HCT116 (cell line): Measurements from ENCODE around the gene LCNL1. TPM values are rescaled to one million over a fixed set of nuclear protein-coding genes. Genes with fewer than 3 reads are reported as not detected.

Experiments used
- ATAC-seq: fragments of 200-7000 bp; cut with Tn5 transposase; 2 replicates; pipeline ENCODE4 v1.9.1; 2020; ENCODE audit warnings: mild to moderate bottlenecking, moderate library complexity
- BruUV-seq: library from RNA; stranded (reverse); fragments of 400-500 nt; replicated peaks from 2 replicates; lab custom pipeline; 2021; lab: Mats Ljungman, UMichigan
- CTCF ChIA-PET: fragments of 300-600 bp; sonication (Branson Sonifier 250); formaldehyde crosslinking; loops from one replicate; lab custom pipeline; 2021; ENCODE audit warnings: antibody characterized with exemption; lab: Charles Lee
- POLR2A ChIA-PET: fragments of 300-600, 350-600 bp; sonication (Branson Sonifier 250); formaldehyde crosslinking; loops from one replicate; lab custom pipeline; 2021; ENCODE audit warnings: antibody characterized with exemption; lab: Charles Lee
- RAD21 ChIA-PET, 2 experiments: fragments of 300-600 bp; sonication (Branson Sonifier 250); formaldehyde crosslinking; loops; one replicate each; lab custom pipeline; 2023; ENCODE audit warnings: low total read pairs in 2 of 2; ENCODE audit not compliant: uncharacterized antibody in 2 of 2, unreplicated experiment in 2 of 2, low non-redundant PET in 1 of 2; lab: Charles Lee
- DNase-seq: peaks from one replicate; pipeline ENCODE4 v3.0.0-alpha.2; 2010; ENCODE audit warnings: low read depth, low spot score
- H2AFZ ChIP-seq: fragments of 200-600 bp; shearing (Covaris generic), sonication (generic); 2 replicates; pipeline ENCODE4 v1.6.1; 2017; ENCODE audit warnings: low read depth, mixed run types, mixed read lengths, antibody characterized with exemption, low read length; ENCODE audit not compliant: poor library complexity, severe bottlenecking
- H3K27ac ChIP-seq: 2 replicates; pipeline ENCODE4 v1.5.1; 2012; ENCODE audit warnings: low read depth, low read length
- H3K27me3 ChIP-seq: fragments of 200-600 bp; sonication (generic); 2 replicates; pipeline ENCODE4 v1.6.1; 2016; ENCODE audit warnings: mixed run types, low read length, mixed read lengths; ENCODE audit not compliant: insufficient read depth
- H3K36me3 ChIP-seq, 2 experiments: fragments of 200-500 bp in 1 of 2; fragments of 200-600 bp in 1 of 2; sonication (Bioruptor generic) in 1 of 2; sonication (generic) in 1 of 2; 2 replicates each; pipeline versions ENCODE4 v1.5.1 to v1.6.1; 2014 to 2016; ENCODE audit warnings: low read length in 2 of 2, inconsistent platforms in 1 of 2, mixed read lengths in 1 of 2, mixed run types in 1 of 2; ENCODE audit not compliant: insufficient read depth in 2 of 2, control insufficient read depth in 1 of 2
- H3K4me1 ChIP-seq, 2 experiments: fragments of 200-600 bp in 1 of 2; sonication (generic) in 1 of 2; 2 replicates each; pipeline versions ENCODE4 v1.5.1 to v1.6.1; 2012 to 2017; ENCODE audit warnings: low read length in 2 of 2, inconsistent platforms in 1 of 2, mild to moderate bottlenecking in 1 of 2, mixed read lengths in 1 of 2, mixed run types in 1 of 2, moderate library complexity in 1 of 2; ENCODE audit not compliant: insufficient read depth in 2 of 2, control insufficient read depth in 1 of 2
- H3K4me2 ChIP-seq: fragments of 200-600 bp; sonication (generic); 2 replicates; pipeline ENCODE4 v1.6.1; 2017; ENCODE audit warnings: mixed run types, low read length, mixed read lengths
- H3K4me3 ChIP-seq, 2 experiments: fragments of 200-600 bp in 1 of 2; sonication (generic) in 1 of 2; replicated peaks in 1 of 2; 2 replicates each; pipeline ENCODE4 v1.5.1; 2011 to 2016; ENCODE audit warnings: low read length in 2 of 2, control low read depth in 1 of 2, low read depth in 1 of 2, mild to moderate bottlenecking in 1 of 2, mixed read lengths in 1 of 2, mixed run types in 1 of 2
- H3K79me2 ChIP-seq: fragments of 200-600 bp; sonication (generic); 2 replicates; pipeline ENCODE4 v1.6.1; 2017; ENCODE audit warnings: mild to moderate bottlenecking, mixed run types, low read length, moderate library complexity, mixed read lengths; ENCODE audit not compliant: insufficient read depth
- H3K9ac ChIP-seq: fragments of 200-600 bp; sonication (generic); 2 replicates; pipeline ENCODE4 v1.6.1; 2016; ENCODE audit warnings: low read length, mixed read lengths
- H3K9me2 ChIP-seq: fragments of 200-600 bp; sonication (generic), shearing (Covaris generic); 2 replicates; pipeline ENCODE4 v1.6.1; 2017; ENCODE audit warnings: mixed run types, mild to moderate bottlenecking, moderate library complexity; ENCODE audit not compliant: insufficient read depth
- H3K9me3 ChIP-seq, 2 experiments: fragments of 200-500 bp in 1 of 2; fragments of 200-600 bp in 1 of 2; sonication (Bioruptor generic) in 1 of 2; sonication (generic) in 1 of 2; 2 replicates each; pipeline ENCODE4 v1.6.1; 2014 to 2017; ENCODE audit warnings: low read length in 2 of 2, mixed read lengths in 2 of 2, inconsistent platforms in 1 of 2, low read depth in 1 of 2, mild to moderate bottlenecking in 1 of 2, mixed run types in 1 of 2, moderate library complexity in 1 of 2; ENCODE audit not compliant: control insufficient read depth in 1 of 2, insufficient read depth in 1 of 2
- H4K20me1 ChIP-seq: fragments of 200-600 bp; sonication (generic), shearing (Covaris generic); 2 replicates; pipeline ENCODE4 v1.6.1; 2017; ENCODE audit warnings: mixed run types, mild to moderate bottlenecking, moderate library complexity; ENCODE audit not compliant: insufficient read depth
- TCF7L2 ChIP-seq: IDR thresholded peaks from 2 replicates; pipeline ENCODE4 v1.7.0; 2011; ENCODE audit warnings: borderline replicate concordance, inconsistent platforms; ENCODE audit not compliant: insufficient read depth, insufficient read length; ENCODE audit errors: extremely low read depth
- YY1 ChIP-seq: IDR thresholded peaks from 2 replicates; pipeline ENCODE4 v1.6.1; 2011; ENCODE audit warnings: low read length, low read depth, moderate library complexity, mild to moderate bottlenecking; ENCODE audit not compliant: insufficient replicate concordance; ENCODE audit errors: extremely low read depth
- ZFX ChIP-seq: fragments of 450-650 bp; IDR thresholded peaks from 2 replicates; pipeline ENCODE4 v1.6.1; 2017
- intact Hi-C: fragments of 100-400 bp; cut with micrococcal nuclease; formaldehyde crosslinking; loops from 2 replicates; pipeline ENCODE4 v1.10.0; 2022
- total RNA-seq: library from RNA; stranded (reverse); gene quantifications from one replicate; pipeline ENCODE4 v1.2.1, GENCODE V29; 2021; ENCODE audit not compliant: unreplicated experiment

LCNL1 gene
- total RNA-seq, 1 experiment from 2014 or later: 0.44 TPM

DNA sequence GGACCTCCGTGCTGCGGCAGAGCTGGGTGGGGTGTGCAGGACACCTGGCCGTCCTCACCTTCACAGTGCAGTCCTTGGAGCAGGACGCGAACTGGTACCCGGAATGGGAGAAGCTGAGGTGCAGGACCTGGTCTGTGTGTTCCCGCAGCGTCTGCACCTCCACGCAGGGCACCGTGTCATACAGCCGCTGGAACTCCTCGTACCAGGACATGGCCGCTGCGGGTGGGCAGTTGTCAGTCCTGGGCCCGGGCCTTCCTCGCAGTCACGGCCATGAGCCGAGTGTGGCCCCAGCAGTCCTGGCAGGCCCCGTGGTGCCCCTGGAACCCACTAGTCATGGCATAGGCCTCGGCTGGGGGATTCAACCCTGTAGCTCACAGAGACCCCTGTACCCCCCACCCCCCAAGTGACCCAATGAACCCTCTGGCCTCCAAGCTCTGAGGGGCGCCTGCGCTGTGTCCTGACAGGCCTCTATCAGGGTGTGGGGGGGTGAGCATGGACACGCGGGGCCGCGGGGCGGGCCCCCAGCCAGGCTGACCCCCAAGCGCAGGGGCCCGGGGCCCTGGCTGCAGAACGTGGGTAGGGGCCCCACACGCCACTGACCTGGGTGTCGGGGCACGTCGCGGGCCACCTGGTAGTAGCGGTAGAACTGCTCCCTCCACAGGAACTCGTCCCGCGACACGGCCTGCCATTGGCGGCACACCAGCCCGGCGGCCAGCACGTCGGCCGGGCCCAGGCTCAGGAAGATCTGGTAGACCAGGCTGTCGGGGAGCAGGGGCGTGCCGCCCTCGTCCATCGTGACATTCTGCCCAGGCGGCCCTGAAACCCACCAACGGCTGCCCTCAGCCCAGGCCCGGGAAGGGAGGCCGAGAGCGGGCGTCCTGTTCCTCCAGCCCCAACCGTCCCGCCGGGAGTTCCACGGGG is 39.2 kb upstream of the LCNL1 start:
- Histone ChIP-seq H3K9ac (peak overlapping the region; percentile 86), H3K9me3 (no peaks in the 10 kb centered on the region), H3K4me1 (peaks cover 14 to 32% of the 10 kb centered on the region in 2 experiments), H3K27ac (peak overlapping the region; percentile 97), H3K9me2 (no peaks in the 10 kb centered on the region), H3K79me2 (peaks cover 20% of the 10 kb centered on the region), H4K20me1 (no peaks in the 10 kb centered on the region)
- no peak for DNase-seq
- RAD21 ChIA-PET: no interaction called here
- no TSS peak for BruUV-seq
- intact Hi-C loops: loop anchor here (5.0 to 10.0 kb wide), 2 partner anchors 99 to 156 kb away; partner anchors contain the start of genes AJM1 and PHPT1
- TF ChIP-seq TCF7L2 (no peak), ZFX (no peak)
- TF ChIP-seq, all 23 proteins: peak for 0
- no peak overlapping the region for H2AFZ ChIP-seq
- H3K27me3 ChIP-seq: no peaks in the 10 kb centered on the region
- peak; percentile 7 for ATAC-seq
- H3K4me3 ChIP-seq: peak overlapping the region; percentile 78 to 88
- ChIA-PET POLR2A (no interaction called here), CTCF (interaction anchor here (1.6 kb wide), 1 partner anchor 85 kb away, joined by 5 read pairs; the partner anchor contains the start of gene ABCA2)
- peaks cover 12 to 15% of the 10 kb centered on the region in 2 experiments; a peak in 3 of 4 replicates for H3K36me3 ChIP-seq
- H3K4me2 ChIP-seq: peak overlapping the region; percentile 89

DNA sequence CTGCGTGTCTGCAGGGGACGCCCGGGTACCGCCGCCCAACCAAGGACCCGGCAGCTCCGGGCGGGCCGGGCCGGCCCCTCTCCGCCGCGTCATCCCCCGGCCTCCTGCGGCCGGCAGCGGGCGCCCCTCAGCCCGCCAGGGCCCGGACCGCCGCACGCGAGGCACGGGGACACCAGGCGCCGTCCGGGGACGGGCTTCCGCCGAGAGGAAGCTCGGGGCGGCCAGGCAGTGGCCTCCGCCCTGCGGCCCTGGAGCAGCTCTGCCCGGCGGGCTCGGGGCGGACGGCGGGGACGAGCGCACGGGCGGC is 38.6 kb upstream of the LCNL1 start:
- intact Hi-C loops: loop anchor here (5.0 to 10.0 kb wide), 2 partner anchors 99 to 157 kb away; partner anchors contain the start of genes AJM1 and PHPT1
- ChIA-PET RAD21 (no interaction called here), CTCF (interaction anchor here (1.6 kb wide), 1 partner anchor 85 kb away, joined by 5 read pairs; the partner anchor contains the start of gene ABCA2), POLR2A (no interaction called here)
- ATAC-seq: peak; percentile 53
- peaks cover 20 to 38% of the 10 kb centered on the region in 2 experiments for H3K4me1 ChIP-seq
- H3K36me3 ChIP-seq: peaks cover 12 to 15% of the 10 kb centered on the region in 2 experiments; a peak in 3 of 4 replicates
- H4K20me1 ChIP-seq: no peaks in the 10 kb centered on the region
- peak; percentile 93 for TF ChIP-seq ZFX
- no peak for TF ChIP-seq YY1
- BruUV-seq: no TSS peak
- H3K9ac ChIP-seq: peak overlapping the region; percentile 86
- peak overlapping the region; percentile 89 for H3K4me2 ChIP-seq
- H2AFZ ChIP-seq: no peak overlapping the region
- H3K27ac ChIP-seq: peak overlapping the region; percentile 97
- H3K79me2 ChIP-seq: peaks cover 20% of the 10 kb centered on the region
- H3K27me3 ChIP-seq: no peaks in the 10 kb centered on the region
- H3K9me2 ChIP-seq: no peaks in the 10 kb centered on the region
- no peak for DNase-seq
- no peaks in the 10 kb centered on the region for H3K9me3 ChIP-seq
- H3K4me3 ChIP-seq: peak overlapping the region; percentile 78 to 88
